Epithelial cell of esophagus (primary cell): ENCODE measurements around the gene TEX14.

Source experiments
- DNase-seq: peaks from one replicate; pipeline ENCODE4 v3.0.0; 2010; ENCODE audit warnings: low read depth
- H3K4me3 ChIP-seq: 2 replicates; pipeline ENCODE4 v1.5.1; 2011; ENCODE audit warnings: mild to moderate bottlenecking, low read length, control low read depth
- TF ChIP-seq, protein P1 (sequence below): IDR thresholded peaks from 2 replicates; pipeline ENCODE4 v1.5.1; 2011; ENCODE audit warnings: low read depth, mild to moderate bottlenecking, low read length, control low read depth, inconsistent platforms; ENCODE audit not compliant: insufficient read depth; ENCODE audit errors: missing control alignments

TEX14 gene

DNA sequence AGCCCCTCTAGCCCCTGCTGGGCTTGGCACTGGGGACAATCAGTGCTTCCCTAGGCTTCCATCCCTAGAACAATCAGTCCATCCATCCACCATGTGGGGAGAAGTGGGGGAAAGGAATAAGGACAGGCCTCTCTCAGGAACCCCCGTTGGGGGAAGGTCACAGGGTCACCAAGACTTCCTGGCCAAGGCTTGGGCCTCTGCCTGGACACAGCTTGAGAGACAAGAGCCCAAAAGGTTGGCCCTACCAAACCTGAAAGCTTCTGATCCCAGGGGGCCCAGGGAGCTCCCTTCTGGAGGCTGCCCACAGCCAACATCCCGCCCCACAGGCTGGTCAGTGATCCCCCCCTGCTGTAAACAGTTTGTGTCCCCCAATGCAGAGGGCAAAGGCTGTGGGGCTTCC lies 161.2 kb downstream of the TEX14 start:
- no peak overlapping the region for H3K4me3 ChIP-seq
- TF ChIP-seq, protein P1, sequence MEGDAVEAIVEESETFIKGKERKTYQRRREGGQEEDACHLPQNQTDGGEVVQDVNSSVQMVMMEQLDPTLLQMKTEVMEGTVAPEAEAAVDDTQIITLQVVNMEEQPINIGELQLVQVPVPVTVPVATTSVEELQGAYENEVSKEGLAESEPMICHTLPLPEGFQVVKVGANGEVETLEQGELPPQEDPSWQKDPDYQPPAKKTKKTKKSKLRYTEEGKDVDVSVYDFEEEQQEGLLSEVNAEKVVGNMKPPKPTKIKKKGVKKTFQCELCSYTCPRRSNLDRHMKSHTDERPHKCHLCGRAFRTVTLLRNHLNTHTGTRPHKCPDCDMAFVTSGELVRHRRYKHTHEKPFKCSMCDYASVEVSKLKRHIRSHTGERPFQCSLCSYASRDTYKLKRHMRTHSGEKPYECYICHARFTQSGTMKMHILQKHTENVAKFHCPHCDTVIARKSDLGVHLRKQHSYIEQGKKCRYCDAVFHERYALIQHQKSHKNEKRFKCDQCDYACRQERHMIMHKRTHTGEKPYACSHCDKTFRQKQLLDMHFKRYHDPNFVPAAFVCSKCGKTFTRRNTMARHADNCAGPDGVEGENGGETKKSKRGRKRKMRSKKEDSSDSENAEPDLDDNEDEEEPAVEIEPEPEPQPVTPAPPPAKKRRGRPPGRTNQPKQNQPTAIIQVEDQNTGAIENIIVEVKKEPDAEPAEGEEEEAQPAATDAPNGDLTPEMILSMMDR: no peak
- no peak for DNase-seq

DNA sequence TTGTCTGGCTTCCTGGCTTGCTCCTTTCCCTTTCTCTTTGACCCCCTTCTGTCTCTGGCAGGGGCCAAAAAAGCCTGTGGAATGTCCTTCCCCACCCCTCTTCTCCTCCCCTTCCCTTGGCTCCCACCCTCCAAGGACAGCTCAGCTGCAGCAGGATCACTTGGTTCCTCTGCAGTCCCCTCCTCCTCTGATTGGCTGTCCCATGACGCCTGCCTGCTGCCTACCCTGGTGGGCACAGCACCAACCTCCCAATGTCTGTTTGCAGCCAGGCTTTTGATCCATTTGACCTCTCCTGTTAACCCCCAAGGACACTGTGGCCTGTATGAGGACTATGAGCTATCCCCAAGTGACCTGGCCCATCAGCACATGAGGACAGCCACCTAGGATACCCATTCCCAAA lies 162.6 kb downstream of the TEX14 start:
- TF ChIP-seq, protein P1: no peak
- DNase-seq: no peak
- H3K4me3 ChIP-seq: no peak overlapping the region

DNA sequence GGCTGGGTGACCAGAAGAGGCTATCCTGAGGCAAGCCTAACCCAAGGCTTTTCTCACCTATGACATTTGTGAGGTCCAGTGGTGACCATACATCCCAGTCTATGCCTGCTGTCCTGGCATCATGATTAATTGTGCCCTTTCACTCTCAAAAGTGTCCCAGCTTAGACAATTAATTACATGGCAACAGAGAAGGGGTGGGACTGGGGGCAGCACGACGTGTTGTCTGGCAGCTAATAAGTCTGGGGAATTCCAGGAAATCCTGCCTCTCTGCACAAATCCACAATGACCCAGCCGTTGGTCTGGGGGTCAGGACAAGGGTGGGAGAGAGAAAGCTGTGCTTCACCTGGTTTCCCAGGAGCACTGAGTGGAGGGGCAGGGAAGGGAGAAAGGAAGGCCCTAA lies 163.4 kb downstream of the TEX14 start:
- TF ChIP-seq, protein P1: no peak
- no peak overlapping the region for H3K4me3 ChIP-seq
- no peak for DNase-seq

DNA sequence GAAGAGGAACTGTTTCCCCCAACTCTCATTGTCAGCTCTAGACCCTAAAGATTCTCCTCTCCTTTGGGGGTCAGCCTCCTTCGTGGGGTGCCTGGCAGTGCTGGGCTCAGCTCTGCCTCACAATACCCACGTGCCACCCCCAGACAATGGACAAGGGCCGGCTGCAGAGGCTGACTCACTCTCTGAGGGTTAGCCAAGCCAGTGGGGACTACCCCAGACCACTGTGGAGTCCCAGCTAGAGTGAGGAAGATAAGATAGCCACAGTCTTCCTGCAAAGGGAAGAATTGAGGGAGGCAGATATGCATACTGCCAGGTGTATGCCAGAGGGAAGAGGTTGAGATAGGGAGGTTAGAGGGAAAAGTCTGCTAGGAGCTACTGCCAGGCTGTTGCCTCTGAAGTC lies 163.9 kb downstream of the TEX14 start:
- DNase-seq: no peak
- TF ChIP-seq, protein P1: no peak
- no peak overlapping the region for H3K4me3 ChIP-seq

DNA sequence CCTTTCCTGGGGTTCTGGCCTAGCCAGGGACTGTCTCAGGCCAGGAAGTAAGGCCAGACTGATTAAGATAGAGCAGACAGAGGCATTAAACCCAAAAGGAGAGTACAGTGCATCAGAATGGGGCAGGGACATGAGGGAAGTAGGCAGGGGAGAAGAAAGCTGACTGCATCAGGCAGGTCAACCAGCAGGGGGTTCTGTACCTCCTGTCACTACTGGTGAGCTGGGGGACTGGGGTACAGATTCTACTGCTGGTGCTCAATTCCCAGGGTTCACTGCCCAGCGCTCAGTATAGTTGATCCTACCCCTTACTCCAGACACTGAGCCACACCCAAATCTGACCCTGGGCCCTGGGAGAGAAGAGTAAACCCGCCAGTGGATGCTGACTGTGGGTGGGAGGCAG lies 164.5 kb downstream of the TEX14 start:
- TF ChIP-seq, protein P1: no peak
- no peak for DNase-seq

DNA sequence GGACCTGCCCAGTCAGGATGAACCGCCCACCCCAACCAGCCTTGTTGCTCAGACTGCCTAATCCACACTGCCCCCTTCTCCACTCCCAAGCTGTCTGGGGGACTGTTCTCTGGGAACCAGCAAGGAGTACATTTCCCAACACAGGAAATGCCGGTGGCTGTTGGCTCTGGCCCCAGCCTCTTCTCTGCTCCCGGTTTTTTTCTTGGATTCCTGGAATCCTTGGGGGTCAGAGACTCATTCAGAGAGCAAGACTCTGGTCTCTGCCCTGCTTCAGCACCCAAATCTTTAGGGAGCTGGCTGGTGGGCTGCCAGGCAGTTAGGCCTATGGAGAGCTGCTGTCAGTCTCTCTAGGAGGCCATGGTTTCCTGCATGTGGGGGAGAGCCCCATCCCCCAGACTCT lies 166.6 kb downstream of the TEX14 start:
- H3K4me3 ChIP-seq: no peak overlapping the region
- DNase-seq: peak; percentile 62
- TF ChIP-seq, protein P1: no peak

More for the DNA sequence above, 164.5 kb downstream of the TEX14 start:
- H3K4me3 ChIP-seq: no peak overlapping the region

DNA sequence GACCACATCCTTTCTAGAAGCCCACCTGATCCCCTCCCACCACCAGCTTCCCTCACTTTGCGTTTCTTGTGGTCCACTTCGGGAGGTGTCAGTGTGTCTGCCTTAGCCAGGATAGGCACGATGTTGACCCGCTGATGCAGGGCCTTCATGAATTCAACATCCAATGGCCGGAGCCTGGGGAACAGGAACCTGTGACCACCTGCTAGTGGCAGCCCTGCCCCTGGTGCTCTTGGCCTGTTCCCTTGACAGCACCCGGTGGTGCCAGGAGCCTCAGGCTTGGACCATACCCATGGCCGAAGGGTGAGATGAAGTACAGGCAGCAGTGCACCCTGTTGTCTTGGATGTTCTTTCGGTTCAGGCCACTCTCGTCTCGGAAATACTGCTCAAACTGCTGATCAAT lies 170.2 kb downstream of the TEX14 start:
- no peak overlapping the region for H3K4me3 ChIP-seq
- TF ChIP-seq, protein P1: no peak
- DNase-seq: no peak
